Caco-2 (cell line): ENCODE measurements around the gene AP2A2. TPM values are rescaled to one million over a fixed set of nuclear protein-coding genes. Genes with fewer than 3 reads are reported as not detected.

Experiments used
- BruUV-seq: library from RNA; stranded (reverse); fragments of 400-500 nt; replicated peaks from 2 replicates; lab custom pipeline; 2021; lab: Mats Ljungman, UMichigan
- CTCF ChIA-PET: fragments of 300-600 bp; sonication (Branson Sonifier 250); formaldehyde crosslinking; loops from one replicate; lab custom pipeline; 2022; ENCODE audit warnings: antibody characterized with exemption; lab: Charles Lee
- POLR2A ChIA-PET: fragments of 300-600 bp; sonication (Branson Sonifier 250); formaldehyde crosslinking; loops from one replicate; lab custom pipeline; 2022; ENCODE audit warnings: antibody characterized with exemption; lab: Charles Lee
- DNase-seq, 2 experiments: peaks; one replicate each; pipeline versions ENCODE4 v3.0.0 to v3.0.0-alpha.2; 2020 to 2022
- H3K27me3 ChIP-seq: replicated peaks from 2 replicates; pipeline ENCODE4 v1.6.0; 2011; ENCODE audit warnings: low read length; ENCODE audit not compliant: control insufficient read depth, insufficient read depth
- H3K36me3 ChIP-seq: 2 replicates; pipeline ENCODE4 v1.5.1; 2011; ENCODE audit warnings: low read length; ENCODE audit not compliant: control insufficient read depth, insufficient read depth
- H3K4me1 ChIP-seq: fragments of 250-450 bp; sonication (Bioruptor Pico); 2 replicates; pipeline ENCODE4 v1.5.1; 2020; ENCODE audit warnings: mild to moderate bottlenecking
- H3K4me3 ChIP-seq: 2 replicates; pipeline ENCODE4 v1.5.1; 2011; ENCODE audit warnings: low read depth, mild to moderate bottlenecking, control low read depth, low read length
- H3K9me3 ChIP-seq: fragments of 250-450 bp; sonication (Bioruptor Pico); 2 replicates; pipeline ENCODE4 v1.5.1; 2020; ENCODE audit warnings: mild to moderate bottlenecking, moderate library complexity
- H3K27ac Mint-ChIP-seq: one replicate; pipeline ENCODE4 v1.8.0; 2022; ENCODE audit warnings: mixed read lengths; ENCODE audit not compliant: unreplicated experiment
- H3K27me3 Mint-ChIP-seq: one replicate; pipeline ENCODE4 v1.8.0; 2022; ENCODE audit warnings: mixed read lengths; ENCODE audit not compliant: insufficient read depth, unreplicated experiment
- H3K36me3 Mint-ChIP-seq: one replicate; pipeline ENCODE4 v1.8.0; 2022; ENCODE audit warnings: mild to moderate bottlenecking, mixed read lengths; ENCODE audit not compliant: insufficient read depth, unreplicated experiment
- H3K4me1 Mint-ChIP-seq: one replicate; pipeline ENCODE4 v1.8.0; 2022; ENCODE audit warnings: low read depth, mixed read lengths; ENCODE audit not compliant: unreplicated experiment
- H3K4me3 Mint-ChIP-seq: one replicate; pipeline ENCODE4 v1.8.0; 2022; ENCODE audit warnings: mild to moderate bottlenecking, moderate library complexity, mixed read lengths; ENCODE audit not compliant: unreplicated experiment
- H3K9me3 Mint-ChIP-seq: one replicate; pipeline ENCODE4 v1.8.0; 2022; ENCODE audit warnings: mixed read lengths; ENCODE audit not compliant: unreplicated experiment
- intact Hi-C: fragments of 100-400 bp; cut with micrococcal nuclease; formaldehyde crosslinking; loops from one replicate; pipeline ENCODE4 v1.10.0; 2022; ENCODE audit not compliant: unreplicated experiment
- total RNA-seq: library from RNA; stranded (reverse); gene quantifications from 2 replicates; pipeline ENCODE4 v1.2.3, GENCODE V29; 2022
- TF ChIP-seq, protein P1 (sequence below), 2 experiments: fragments of 200-600 bp in 1 of 2; IDR thresholded peaks; 1 replicate in 1 of 2; 2 replicates in 1 of 2; pipeline versions ENCODE4 v1.5.1 to v1.8.0; 2011 to 2022; ENCODE audit warnings: antibody characterized with exemption in 1 of 2, control low read depth in 1 of 2, inconsistent platforms in 1 of 2, low read depth in 1 of 2, low read length in 1 of 2, mild to moderate bottlenecking in 1 of 2, moderate library complexity in 1 of 2; ENCODE audit not compliant: insufficient read depth in 1 of 2, severe bottlenecking in 1 of 2, unreplicated experiment in 1 of 2

The AP2A2 gene
- total RNA-seq, 1 experiment from 2014 or later, result 130 TPM

DNA sequence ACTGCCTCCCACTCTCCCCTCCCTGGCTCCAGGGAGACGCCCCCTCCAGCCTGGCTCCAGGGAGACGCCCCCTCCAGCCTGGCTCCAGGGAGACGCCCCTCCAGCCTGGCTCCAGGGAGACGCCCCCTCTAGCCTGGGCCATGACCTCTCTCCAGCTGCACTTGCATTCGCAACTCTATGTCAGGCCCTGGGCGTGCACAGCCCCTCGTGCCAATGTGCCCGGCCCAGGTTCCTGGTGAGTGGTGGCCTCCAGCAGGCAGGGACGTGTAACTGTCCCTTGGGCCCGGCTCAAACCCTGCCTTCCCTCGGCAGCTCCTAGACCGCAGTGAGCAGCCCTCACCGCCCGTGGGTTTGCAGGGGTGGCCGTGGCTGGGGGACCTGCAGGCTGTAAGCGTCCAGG lies 104.0 kb downstream of the AP2A2 start:
- Mint-ChIP-seq H3K27ac (no peak overlapping the region), H3K36me3 (peaks cover 13% of the 10 kb centered on the region), H3K4me3 (no peak overlapping the region), H3K4me1 (no peaks in the 10 kb centered on the region), H3K9me3 (no peaks in the 10 kb centered on the region), H3K27me3 (no peaks in the 10 kb centered on the region)
- no peaks in the 10 kb centered on the region for H3K4me1 ChIP-seq
- no peak overlapping the region for H3K4me3 ChIP-seq
- CTCF ChIA-PET, result no interaction called here
- TF ChIP-seq, protein P1, sequence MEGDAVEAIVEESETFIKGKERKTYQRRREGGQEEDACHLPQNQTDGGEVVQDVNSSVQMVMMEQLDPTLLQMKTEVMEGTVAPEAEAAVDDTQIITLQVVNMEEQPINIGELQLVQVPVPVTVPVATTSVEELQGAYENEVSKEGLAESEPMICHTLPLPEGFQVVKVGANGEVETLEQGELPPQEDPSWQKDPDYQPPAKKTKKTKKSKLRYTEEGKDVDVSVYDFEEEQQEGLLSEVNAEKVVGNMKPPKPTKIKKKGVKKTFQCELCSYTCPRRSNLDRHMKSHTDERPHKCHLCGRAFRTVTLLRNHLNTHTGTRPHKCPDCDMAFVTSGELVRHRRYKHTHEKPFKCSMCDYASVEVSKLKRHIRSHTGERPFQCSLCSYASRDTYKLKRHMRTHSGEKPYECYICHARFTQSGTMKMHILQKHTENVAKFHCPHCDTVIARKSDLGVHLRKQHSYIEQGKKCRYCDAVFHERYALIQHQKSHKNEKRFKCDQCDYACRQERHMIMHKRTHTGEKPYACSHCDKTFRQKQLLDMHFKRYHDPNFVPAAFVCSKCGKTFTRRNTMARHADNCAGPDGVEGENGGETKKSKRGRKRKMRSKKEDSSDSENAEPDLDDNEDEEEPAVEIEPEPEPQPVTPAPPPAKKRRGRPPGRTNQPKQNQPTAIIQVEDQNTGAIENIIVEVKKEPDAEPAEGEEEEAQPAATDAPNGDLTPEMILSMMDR (IDR thresholded peaks at IDR 0.05; ENCODE audit: insufficient read depth in 1 of 2, low read depth in 1 of 2, low read length in 1 of 2, severe bottlenecking in 1 of 2, unreplicated experiment in 1 of 2), result no peak
- BruUV-seq, result no TSS peak
- no peaks in the 10 kb centered on the region for H3K9me3 ChIP-seq
- POLR2A ChIA-PET, result no interaction called here
- no peaks in the 10 kb centered on the region for H3K36me3 ChIP-seq
- no peak for DNase-seq
- H3K27me3 ChIP-seq, result no peaks in the 10 kb centered on the region
- intact Hi-C loops, result no loop called here

DNA sequence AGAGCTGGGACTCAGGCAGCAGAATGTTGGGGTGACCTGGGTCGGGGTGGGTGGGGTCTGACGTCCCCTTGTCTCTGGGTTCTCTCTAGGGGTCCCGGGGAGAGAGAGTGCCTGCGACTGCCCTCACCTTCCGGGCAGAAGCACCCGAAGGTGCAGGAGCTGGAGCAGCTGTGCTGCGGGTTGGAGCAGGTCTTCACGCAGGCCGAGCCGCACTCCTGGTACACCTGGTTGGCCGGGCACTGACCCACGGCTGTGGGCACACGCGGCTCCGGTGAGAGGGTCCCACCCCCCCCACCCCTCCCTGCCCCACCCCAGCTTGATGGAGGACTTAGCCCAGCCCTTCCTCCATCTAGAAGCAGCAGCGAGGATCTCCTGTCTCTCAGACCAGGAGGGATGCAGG lies 104.4 kb downstream of the AP2A2 start:
- Mint-ChIP-seq H3K4me1 (no peaks in the 10 kb centered on the region), H3K36me3 (peaks cover 13% of the 10 kb centered on the region), H3K9me3 (no peaks in the 10 kb centered on the region), H3K27ac (no peak overlapping the region), H3K4me3 (no peak overlapping the region), H3K27me3 (no peaks in the 10 kb centered on the region)
- BruUV-seq, result no TSS peak
- TF ChIP-seq, protein P1 (IDR thresholded peaks at IDR 0.05; ENCODE audit: insufficient read depth in 1 of 2, low read depth in 1 of 2, low read length in 1 of 2, severe bottlenecking in 1 of 2, unreplicated experiment in 1 of 2), result no peak
- ChIA-PET CTCF (no interaction called here), POLR2A (no interaction called here)
- Histone ChIP-seq H3K9me3 (no peaks in the 10 kb centered on the region), H3K4me3 (no peak overlapping the region), H3K36me3 (no peaks in the 10 kb centered on the region), H3K4me1 (no peaks in the 10 kb centered on the region), H3K27me3 (no peaks in the 10 kb centered on the region)
- no peak for DNase-seq
- intact Hi-C loops, result no loop called here

DNA sequence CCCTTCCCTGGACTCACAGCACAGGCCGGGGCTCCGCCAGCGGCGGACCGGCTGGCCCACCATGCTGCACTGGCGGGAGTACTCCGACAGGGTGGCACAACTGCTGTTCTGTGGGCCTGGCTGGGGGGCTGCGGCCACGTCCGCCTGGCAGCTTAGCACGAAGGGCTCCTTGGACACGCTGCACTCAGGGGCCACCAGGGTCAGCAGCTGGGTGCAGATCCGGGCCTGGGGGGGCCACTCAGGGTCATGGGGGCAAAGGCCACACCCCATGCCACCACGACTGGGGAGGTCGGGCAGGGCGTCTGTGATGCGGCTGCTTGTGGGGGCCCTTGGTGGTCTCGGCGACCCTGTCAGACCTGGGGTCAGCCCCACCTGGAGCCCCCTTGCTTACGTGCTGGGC lies 104.9 kb downstream of the AP2A2 start:
- Mint-ChIP-seq H3K4me3 (no peak overlapping the region), H3K27ac (no peak overlapping the region), H3K9me3 (no peaks in the 10 kb centered on the region), H3K4me1 (no peaks in the 10 kb centered on the region), H3K27me3 (no peaks in the 10 kb centered on the region), H3K36me3 (peaks cover 13% of the 10 kb centered on the region)
- Histone ChIP-seq H3K27me3 (no peaks in the 10 kb centered on the region), H3K9me3 (no peaks in the 10 kb centered on the region), H3K36me3 (no peaks in the 10 kb centered on the region), H3K4me1 (no peaks in the 10 kb centered on the region), H3K4me3 (no peak overlapping the region)
- ChIA-PET POLR2A (interaction anchor here (0.6 kb wide), 1 partner anchor 179 kb away, joined by 3 read pairs; no protein-coding TSS in a partner anchor), CTCF (no interaction called here)
- BruUV-seq, result no TSS peak
- TF ChIP-seq, protein P1 (IDR thresholded peaks at IDR 0.05; ENCODE audit: insufficient read depth in 1 of 2, low read depth in 1 of 2, low read length in 1 of 2, severe bottlenecking in 1 of 2, unreplicated experiment in 1 of 2), result no peak
- no peak for DNase-seq
- intact Hi-C loops, result no loop called here
